Testis (tissue), 2 donors: ENCODE data around the gene PGLYRP4.

Experiments used
- CTCF ChIP-seq, 3 experiments: fragments of 450-650 bp in 2 of 3; fragments of 200-600 bp in 1 of 3; sonication (generic) in 1 of 3; IDR thresholded peaks; one replicate each; pipeline ENCODE4 v1.5.1; 2016 to 2019; ENCODE audit warnings: antibody characterized with exemption in 3 of 3, mild to moderate bottlenecking in 2 of 3, moderate library complexity in 1 of 3
- POLR2A ChIP-seq: fragments of 450-650 bp; IDR thresholded peaks from one replicate; pipeline ENCODE4 v1.6.1; 2017; ENCODE audit warnings: antibody characterized with exemption, mild to moderate bottlenecking, moderate library complexity

DNA sequence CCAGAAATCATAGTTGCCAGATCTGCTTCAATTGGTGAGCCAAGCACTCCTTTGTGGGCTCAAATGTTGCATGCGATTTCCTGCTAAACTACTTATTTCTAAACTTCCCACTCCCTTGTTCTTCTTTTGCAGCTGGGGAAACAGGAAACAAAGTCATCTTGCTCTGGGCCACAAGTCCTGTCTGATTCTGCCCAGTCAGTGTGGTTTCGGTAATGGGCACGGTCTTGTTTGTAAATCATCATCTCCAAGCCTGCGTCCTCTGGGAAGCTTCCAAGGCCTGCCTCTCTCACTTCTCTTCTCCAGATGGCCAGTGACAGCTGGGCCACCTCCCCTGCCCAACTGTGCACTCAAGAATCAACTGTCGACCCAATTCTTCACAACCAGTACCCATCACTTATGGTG, 37.9 kb upstream of the PGLYRP4 start:
- TF ChIP-seq CTCF (IDR thresholded peaks at IDR 0.05) (no peak), POLR2A (no peak)
